PC-3 (cell line): ENCODE measurements around the gene MYH13. TPM values are rescaled to one million over a fixed set of nuclear protein-coding genes. Genes with fewer than 3 reads are reported as not detected.

Experiments
- ATAC-seq: fragments of 200-7000 bp; cut with Tn5 transposase; 2 replicates; pipeline ENCODE4 v1.9.1; 2020; ENCODE audit warnings: mild to moderate bottlenecking, moderate library complexity
- BruUV-seq: library from RNA; stranded (reverse); fragments of 400-500 nt; replicated peaks from 2 replicates; lab custom pipeline; 2021; lab: Mats Ljungman, UMichigan
- CTCF ChIA-PET: fragments of 300-600 bp; sonication (Branson Sonifier 250); formaldehyde crosslinking; loops from one replicate; lab custom pipeline; 2022; ENCODE audit warnings: antibody characterized with exemption; lab: Charles Lee
- POLR2A ChIA-PET: fragments of 300-600 bp; sonication (Branson Sonifier 250); formaldehyde crosslinking; loops from one replicate; lab custom pipeline; 2022; ENCODE audit warnings: antibody characterized with exemption; ENCODE audit not compliant: unreplicated experiment; lab: Charles Lee
- DNase-seq: peaks from one replicate; pipeline ENCODE4 v3.0.0-alpha.2; 2015
- H2AFZ ChIP-seq: fragments of 300-600 bp; sonication (generic); 2 replicates; pipeline ENCODE4 v1.6.0; 2016; ENCODE audit warnings: antibody characterized with exemption, low read length
- H3F3A ChIP-seq: fragments of 300-600 bp; sonication (generic); one replicate; pipeline ENCODE4 v1.6.0; 2017; ENCODE audit warnings: antibody characterized with exemption, low read length, control low read depth, mild to moderate bottlenecking; ENCODE audit not compliant: unreplicated experiment
- H3K27ac ChIP-seq: fragments of 300-600 bp; sonication (generic); 2 replicates; pipeline ENCODE4 v1.5.1; 2016; ENCODE audit warnings: mild to moderate bottlenecking, low read length
- H3K27me3 ChIP-seq: fragments of 300-600 bp; sonication (generic); 2 replicates; pipeline ENCODE4 v1.6.1; 2016; ENCODE audit warnings: low read length, mixed read lengths
- H3K36me3 ChIP-seq: fragments of 300-600 bp; sonication (generic); 2 replicates; pipeline ENCODE4 v1.6.1; 2016; ENCODE audit warnings: low read depth, mixed run types, low read length, mixed read lengths
- H3K4me1 ChIP-seq: fragments of 300-600 bp; sonication (generic); 2 replicates; pipeline ENCODE4 v1.5.1; 2016; ENCODE audit warnings: low read length; ENCODE audit not compliant: insufficient read depth
- H3K4me2 ChIP-seq: fragments of 300-600 bp; sonication (generic); 2 replicates; pipeline ENCODE4 v1.6.0; 2016; ENCODE audit warnings: low read length
- H3K4me3 ChIP-seq: fragments of 300-600 bp; sonication (generic); 2 replicates; pipeline ENCODE4 v1.5.1; 2016; ENCODE audit warnings: mild to moderate bottlenecking, low read length, mixed read lengths
- H3K79me2 ChIP-seq: fragments of 300-600 bp; sonication (generic); 2 replicates; pipeline ENCODE4 v1.6.1; 2017; ENCODE audit warnings: low read length, mixed read lengths
- H3K9ac ChIP-seq: fragments of 300-600 bp; sonication (generic); 2 replicates; pipeline ENCODE4 v1.6.0; 2016; ENCODE audit warnings: mild to moderate bottlenecking, low read length
- H3K9me2 ChIP-seq: fragments of 300-600 bp; sonication (generic); replicated peaks from 2 replicates; pipeline ENCODE4 v1.6.1; 2016; ENCODE audit warnings: mixed run types, low read length, mixed read lengths
- H3K9me3 ChIP-seq: fragments of 300-600 bp; sonication (generic); 2 replicates; pipeline ENCODE4 v1.6.1; 2016; ENCODE audit warnings: low read length, mixed read lengths
- H4K20me1 ChIP-seq: fragments of 300-600 bp; sonication (generic); 2 replicates; pipeline ENCODE4 v1.6.1; 2016; ENCODE audit warnings: low read length, mixed read lengths
- CTCF ChIP-seq: fragments of 300-600 bp; sonication (generic); conservative IDR thresholded peaks from 2 replicates; pipeline ENCODE4 v1.5.1; 2017; ENCODE audit warnings: antibody characterized with exemption, low read depth, mild to moderate bottlenecking, low read length
- EZH2 ChIP-seq: fragments of 300-600 bp; sonication (generic); IDR thresholded peaks from one replicate; pipeline ENCODE4 v1.6.1; 2017; ENCODE audit warnings: antibody characterized with exemption, mild to moderate bottlenecking, low read length; ENCODE audit not compliant: unreplicated experiment
- EZH2phosphoT487 ChIP-seq: fragments of 300-600 bp; sonication (generic); IDR thresholded peaks from 2 replicates; pipeline ENCODE4 v1.6.1; 2018; ENCODE audit warnings: mild to moderate bottlenecking, antibody characterized with exemption, low read length, borderline replicate concordance
- intact Hi-C: fragments of 100-400 bp; cut with micrococcal nuclease; formaldehyde crosslinking; loops from 2 replicates; pipeline ENCODE4 v1.9.0; 2023
- total RNA-seq: library from RNA; depleted of rRNA; stranded (reverse); fragments of >200 nt; gene quantifications from 2 replicates; pipeline ENCODE4 v1.2.3, GENCODE V29; 2014; rRNA removed

MYH13 gene
- total RNA-seq, 1 experiment from 2014 or later = not detected

DNA sequence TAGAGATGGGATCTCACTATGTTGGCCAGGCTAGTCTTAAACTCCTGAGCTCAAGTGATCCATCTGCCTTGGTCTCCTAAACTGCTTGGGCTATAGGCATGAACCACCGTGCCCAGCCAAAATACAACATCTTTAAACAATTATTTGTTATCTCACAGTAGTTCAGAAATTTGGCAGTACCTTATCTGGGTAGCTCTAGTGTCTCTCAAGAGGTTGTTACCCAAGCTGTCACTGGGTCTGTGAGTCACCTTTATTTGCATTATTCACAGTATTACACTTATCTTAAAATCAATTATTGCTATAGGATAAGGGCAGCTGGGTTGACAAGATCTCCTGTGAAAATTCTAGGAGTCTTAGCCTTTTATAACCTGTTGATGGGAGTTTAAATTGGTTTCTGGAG lies 110.4 kb downstream of the MYH13 start:
- ChIA-PET CTCF (no interaction called here), POLR2A (no interaction called here)
- no peak overlapping the region for H3K4me2 ChIP-seq
- H3K4me1 ChIP-seq = no peaks in the 10 kb centered on the region
- no peaks in the 10 kb centered on the region for H3K27me3 ChIP-seq
- H4K20me1 ChIP-seq = no peaks in the 10 kb centered on the region
- H3K9me2 ChIP-seq = no peaks in the 10 kb centered on the region
- no peak overlapping the region for H2AFZ ChIP-seq
- no peak overlapping the region for H3K27ac ChIP-seq
- H3K36me3 ChIP-seq = no peaks in the 10 kb centered on the region
- H3K9ac ChIP-seq = no peak overlapping the region
- no peaks in the 10 kb centered on the region for H3F3A ChIP-seq
- no TSS peak for BruUV-seq
- ATAC-seq (no peak), DNase-seq (no peak)
- intact Hi-C loops = no loop called here
- no peaks in the 10 kb centered on the region for H3K9me3 ChIP-seq
- no peak for TF ChIP-seq EZH2phosphoT487
- no peak for TF ChIP-seq CTCF
- TF ChIP-seq EZH2 = no peak
- no peaks in the 10 kb centered on the region for H3K79me2 ChIP-seq
- H3K4me3 ChIP-seq = no peak overlapping the region

DNA sequence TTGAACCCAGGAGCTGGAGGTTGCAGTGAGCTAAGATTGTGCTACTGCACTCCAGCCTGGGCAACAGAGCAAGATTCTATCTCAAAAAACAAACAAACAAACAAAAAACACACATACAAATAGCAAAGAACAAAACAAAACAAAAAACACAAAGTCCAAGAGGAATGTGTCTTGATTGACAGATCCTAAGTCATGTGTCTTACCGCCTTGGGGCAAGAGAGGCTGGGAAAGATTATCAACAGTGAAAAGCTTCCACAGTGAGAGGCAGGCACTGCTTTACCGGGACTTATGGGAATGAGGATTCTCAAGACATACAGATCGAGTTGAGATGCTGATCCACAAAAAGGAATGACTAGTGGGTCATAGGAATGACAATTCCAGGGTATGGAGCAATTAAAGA lies 111.7 kb downstream of the MYH13 start:
- CTCF ChIA-PET = no interaction called here
- no peak for ATAC-seq
- Histone ChIP-seq H3K9ac (no peak overlapping the region), H3K4me1 (no peaks in the 10 kb centered on the region), H4K20me1 (no peaks in the 10 kb centered on the region), H3K27ac (no peak overlapping the region), H3K36me3 (no peaks in the 10 kb centered on the region), H3K9me2 (no peaks in the 10 kb centered on the region), H3K9me3 (no peaks in the 10 kb centered on the region), H3K79me2 (no peaks in the 10 kb centered on the region), H3F3A (no peaks in the 10 kb centered on the region), H3K27me3 (no peaks in the 10 kb centered on the region), H3K4me2 (no peak overlapping the region), H3K4me3 (no peak overlapping the region), H2AFZ (no peak overlapping the region)
- TF ChIP-seq EZH2 = no peak
- POLR2A ChIA-PET = no interaction called here
- BruUV-seq = no TSS peak
- intact Hi-C loops = no loop called here
- DNase-seq = no peak

- POLR2A ChIA-PET = no interaction called here
Observed at GRCh38 chr17:10251212-10251948, 121.4 kb downstream of the MYH13 start.

More at GRCh38 chr17:10251212-10251948, 121.4 kb downstream of the MYH13 start:
- Histone ChIP-seq H3K9me3 (no peaks in the 10 kb centered on the region), H2AFZ (no peak overlapping the region), H3K9me2 (no peaks in the 10 kb centered on the region), H3F3A (no peaks in the 10 kb centered on the region), H4K20me1 (no peaks in the 10 kb centered on the region), H3K4me1 (no peaks in the 10 kb centered on the region), H3K27ac (no peak overlapping the region), H3K4me2 (no peak overlapping the region), H3K36me3 (no peaks in the 10 kb centered on the region), H3K79me2 (no peaks in the 10 kb centered on the region), H3K27me3 (no peaks in the 10 kb centered on the region), H3K4me3 (no peak overlapping the region), H3K9ac (no peak overlapping the region)
- no TSS peak for BruUV-seq
- intact Hi-C loops = no loop called here
- CTCF ChIA-PET = no interaction called here
- DNase-seq = no peak
- ATAC-seq = no peak
- TF ChIP-seq EZH2phosphoT487 = no peak
- no peak for TF ChIP-seq EZH2
- no peak for TF ChIP-seq CTCF

Other genes with a start within 250 kb of the MYH13 start
- not detected in 2 replicates for gene GAS7, start 174.4 kb downstream of the MYH13 start, total RNA-seq
- gene MYH8, start 48.9 kb upstream of the MYH13 start, total RNA-seq = not detected in 2 replicates
- not detected in 2 replicates for gene MYH4, start 96.6 kb upstream of the MYH13 start, total RNA-seq
- not detected in 2 replicates for gene MYH1, start 145.5 kb upstream of the MYH13 start, total RNA-seq
- gene MYH2, start 176.7 kb upstream of the MYH13 start, total RNA-seq = not detected in 2 replicates